ENCODE data around the gene ATP4A.

ATP4A gene

GRCh38 chr19:35552534-35553384 lies 10.7 kb downstream of the ATP4A start:
- TF ChIP-seq POLR2AphosphoS5 (IDR thresholded peaks at IDR 0.05; ENCODE audit: low read depth, low read length): no peak
- TF ChIP-seq TAF1 (IDR thresholded peaks at IDR 0.05; ENCODE audit: low read depth, low read length): no peak
- TF ChIP-seq SPI1 (IDR thresholded peaks at IDR 0.05; ENCODE audit: low read depth, low read length): no peak
- TF ChIP-seq PAX5 (IDR thresholded peaks at IDR 0.05; ENCODE audit: insufficient read depth, low read length, severe bottlenecking): no peak
- FAIRE-seq: no peak
- no peak for DNase-seq (ENCODE audit: insufficient read length, low spot score)

- no peak for FAIRE-seq
- DNase-seq (ENCODE audit: insufficient read length, low spot score): no peak
- no peak for TF ChIP-seq POU2F2 (IDR thresholded peaks at IDR 0.05; ENCODE audit: low read depth, low read length)
- TF ChIP-seq TAF1 (IDR thresholded peaks at IDR 0.05; ENCODE audit: low read depth, low read length): no peak
- TF ChIP-seq SPI1 (IDR thresholded peaks at IDR 0.05; ENCODE audit: low read depth, low read length): no peak
- TF ChIP-seq POLR2A (IDR thresholded peaks at IDR 0.05; ENCODE audit: low read depth, low read length): no peak
- TF ChIP-seq PAX5 (IDR thresholded peaks at IDR 0.05; ENCODE audit: insufficient read depth, low read length, severe bottlenecking): no peak
- no peak for TF ChIP-seq POLR2AphosphoS5 (IDR thresholded peaks at IDR 0.05; ENCODE audit: low read depth, low read length)
Measured at GRCh38 chr19:35551091-35551810, 12.2 kb downstream of the ATP4A start.

- no peak for DNase-seq (ENCODE audit: insufficient read length, low spot score)
- no peak for TF ChIP-seq SPI1 (IDR thresholded peaks at IDR 0.05; ENCODE audit: low read depth, low read length)
- no peak for TF ChIP-seq PAX5 (IDR thresholded peaks at IDR 0.05; ENCODE audit: insufficient read depth, low read length, severe bottlenecking)
- TF ChIP-seq POU2F2 (IDR thresholded peaks at IDR 0.05; ENCODE audit: low read depth, low read length): no peak
- TF ChIP-seq TAF1 (IDR thresholded peaks at IDR 0.05; ENCODE audit: low read depth, low read length): no peak
- TF ChIP-seq POLR2AphosphoS5 (IDR thresholded peaks at IDR 0.05; ENCODE audit: low read depth, low read length): no peak
- no peak for TF ChIP-seq POLR2A (IDR thresholded peaks at IDR 0.05; ENCODE audit: low read depth, low read length)
- FAIRE-seq: no peak
Measured at GRCh38 chr19:35549879-35550523, 13.5 kb downstream of the ATP4A start.

- DNase-seq (ENCODE audit: insufficient read length, low spot score) (peak; percentile 70), FAIRE-seq (peak; percentile 81)
- no peak for TF ChIP-seq POU2F2 (IDR thresholded peaks at IDR 0.05; ENCODE audit: low read depth, low read length)
- TF ChIP-seq SPI1 (IDR thresholded peaks at IDR 0.05; ENCODE audit: low read depth, low read length): no peak
- no peak for TF ChIP-seq PAX5 (IDR thresholded peaks at IDR 0.05; ENCODE audit: insufficient read depth, low read length, severe bottlenecking)
- no peak for TF ChIP-seq TAF1 (IDR thresholded peaks at IDR 0.05; ENCODE audit: low read depth, low read length)
- TF ChIP-seq POLR2AphosphoS5 (IDR thresholded peaks at IDR 0.05; ENCODE audit: low read depth, low read length): no peak
- TF ChIP-seq POLR2A (IDR thresholded peaks at IDR 0.05; ENCODE audit: low read depth, low read length): no peak
Measured at GRCh38 chr19:35549174-35549788, 14.2 kb downstream of the ATP4A start.

GRCh38 chr19:35546532-35546931 lies 16.9 kb downstream of the ATP4A start:
- DNase-seq (ENCODE audit: insufficient read length, low spot score) (no peak), FAIRE-seq (no peak)
- TF ChIP-seq POLR2A (IDR thresholded peaks at IDR 0.05; ENCODE audit: low read depth, low read length): no peak
- no peak for TF ChIP-seq POLR2AphosphoS5 (IDR thresholded peaks at IDR 0.05; ENCODE audit: low read depth, low read length)
- no peak for TF ChIP-seq POU2F2 (IDR thresholded peaks at IDR 0.05; ENCODE audit: low read depth, low read length)
- no peak for TF ChIP-seq SPI1 (IDR thresholded peaks at IDR 0.05; ENCODE audit: low read depth, low read length)
- no peak for TF ChIP-seq TAF1 (IDR thresholded peaks at IDR 0.05; ENCODE audit: low read depth, low read length)

- FAIRE-seq (peak; percentile 87), DNase-seq (ENCODE audit: insufficient read length, low spot score) (peak; percentile 69)
- TF ChIP-seq POLR2AphosphoS5 (IDR thresholded peaks at IDR 0.05; ENCODE audit: low read depth, low read length) (no peak), SPI1 (IDR thresholded peaks at IDR 0.05; ENCODE audit: low read depth, low read length) (no peak), POLR2A (IDR thresholded peaks at IDR 0.05; ENCODE audit: low read depth, low read length) (no peak), PAX5 (IDR thresholded peaks at IDR 0.05; ENCODE audit: insufficient read depth, low read length, severe bottlenecking) (no peak)
Measured at GRCh38 chr19:35545855-35546381, 17.5 kb downstream of the ATP4A start.

- FAIRE-seq (peak; percentile 90), DNase-seq (ENCODE audit: insufficient read length, low spot score) (peak; percentile 100)
- no peak for TF ChIP-seq POLR2A (IDR thresholded peaks at IDR 0.05; ENCODE audit: low read depth, low read length)
- TF ChIP-seq POLR2AphosphoS5 (IDR thresholded peaks at IDR 0.05; ENCODE audit: low read depth, low read length): 0 out of 2 replicates have a peak, but pooled peaks have one; percentile 48
- peak; percentile 41; the same call in 1 of the 2 replicates for TF ChIP-seq TAF1 (IDR thresholded peaks at IDR 0.05; ENCODE audit: low read depth, low read length)
- TF ChIP-seq PAX5 (IDR thresholded peaks at IDR 0.05; ENCODE audit: insufficient read depth, low read length, severe bottlenecking): peak; percentile 22
Measured at GRCh38 chr19:35545001-35545854, 18.2 kb downstream of the ATP4A start, which contains the start of gene TMEM147. Gene TMEM147, plus strand, starts transcription at chr19:35545626. Its CDS starts 114 bp downstream, at chr19:35545740.
